Uterus (tissue), 4 donors: ENCODE data around the gene ZDHHC14. TPM values are rescaled to one million over a fixed set of nuclear protein-coding genes. Genes with fewer than 3 reads are reported as not detected.

Experiments
- DNase-seq, 2 donors: peaks; one replicate each; pipeline ENCODE4 v3.0.0-alpha.2; 2019 to 2020
- H3K27ac ChIP-seq, 2 donors: fragments of 200-600 bp; sonication (generic); 1 replicate in 1 of 2; 2 replicates in 1 of 2; pipeline ENCODE4 v1.5.1; 2016 to 2018
- H3K27me3 ChIP-seq, 2 donors: fragments of 200-600 bp; sonication (generic); one replicate each; pipeline ENCODE4 v1.5.1; 2018 to 2019; ENCODE audit warnings: control low read depth in 1 of 2
- H3K36me3 ChIP-seq, 2 donors: fragments of 200-600 bp; sonication (generic); one replicate each; pipeline ENCODE4 v1.5.1; 2019; ENCODE audit warnings: control low read depth in 1 of 2
- H3K4me1 ChIP-seq, 2 donors: fragments of 200-600 bp; sonication (generic); one replicate each; pipeline ENCODE4 v1.5.1; 2018 to 2019; ENCODE audit warnings: control low read depth in 1 of 2
- H3K4me3 ChIP-seq, 2 donors: fragments of 200-600 bp; sonication (generic); 1 replicate in 1 of 2; 2 replicates in 1 of 2; pipeline ENCODE4 v1.5.1; 2018 to 2019; ENCODE audit warnings: mild to moderate bottlenecking in 1 of 2
- H3K9me3 ChIP-seq, 2 donors: fragments of 200-600 bp; sonication (generic); one replicate each; pipeline ENCODE4 v1.5.1; 2019; ENCODE audit warnings: control low read depth in 1 of 2
- POLR2A ChIP-seq, 2 donors: fragments of 450-650 bp; IDR thresholded peaks; one replicate each; pipeline ENCODE4 v1.6.1; 2016; ENCODE audit warnings: antibody characterized with exemption in 2 of 2, mild to moderate bottlenecking in 1 of 2, moderate library complexity in 1 of 2
- intact Hi-C: fragments of 100-400 bp; cut with DNase I; formaldehyde crosslinking; loops from one replicate; pipeline ENCODE4 v1.15.1; 2023; ENCODE audit warnings: low total_unique reads
- total RNA-seq, 4 donors: library from RNA; depleted of rRNA in 3 of 4; stranded (reverse); fragments of >200 nt in 3 of 4; gene quantifications; one replicate each; pipeline versions ENCODE4 v1.1.0 to v1.2.4, GENCODE V29; 2014 to 2023
- TF ChIP-seq, protein P1 (sequence below), 4 experiments: fragments of 200-600 bp in 2 of 4; fragments of 450-650 bp in 2 of 4; sonication (generic) in 2 of 4; IDR thresholded peaks; one replicate each; pipeline ENCODE4 v1.5.1; 2016 to 2019; ENCODE audit warnings: antibody characterized with exemption in 4 of 4, mild to moderate bottlenecking in 2 of 4, moderate library complexity in 1 of 4
- donor health status: DM: yes; HTN: yes; CAD: no.

The ZDHHC14 gene
- total RNA-seq, 4 donors from 2014 or later, result 5.6 to 28.3 (median 12.9) TPM

DNA sequence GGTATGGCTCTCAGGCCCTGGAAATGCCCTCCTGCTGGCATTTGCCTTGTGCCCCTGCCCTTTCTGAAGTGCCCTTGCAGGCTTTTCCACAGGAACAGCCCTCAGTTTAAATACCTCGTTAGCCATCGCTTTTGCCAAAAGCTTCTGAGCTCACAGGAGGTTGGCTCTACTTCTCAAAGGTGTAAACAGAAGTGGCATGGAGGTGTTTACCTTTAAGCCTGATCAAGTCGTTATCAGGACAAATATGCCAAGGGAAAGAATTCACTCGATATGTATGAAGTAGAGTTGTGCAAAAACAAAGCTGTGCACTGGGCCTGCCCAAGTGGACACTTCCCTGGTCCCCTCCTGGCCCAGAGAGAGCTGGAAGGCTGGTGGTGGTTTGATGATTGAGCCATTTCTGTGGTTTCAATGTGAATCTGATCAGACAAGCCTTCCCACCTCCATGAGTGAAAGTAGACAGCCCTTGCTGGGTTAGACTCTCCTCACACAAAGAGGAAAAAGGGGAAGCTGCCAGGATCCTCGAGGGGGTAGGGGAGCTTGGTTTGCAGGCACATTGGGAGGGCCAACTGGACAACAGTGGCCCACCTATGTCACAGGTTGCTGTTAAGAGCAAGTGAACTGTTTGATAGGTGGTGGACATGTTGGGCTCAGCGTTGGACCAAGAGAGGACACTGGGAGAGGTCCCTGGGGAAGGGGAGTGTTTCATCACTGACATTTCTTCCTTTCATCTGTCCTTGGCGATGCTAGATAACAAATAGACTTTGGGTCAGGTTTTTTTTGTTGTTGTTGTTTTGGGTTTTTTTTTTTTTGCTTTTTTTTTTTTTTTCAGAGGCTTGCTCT is 98.7 kb downstream of the ZDHHC14 start:
- Histone ChIP-seq H3K27me3 (no peaks in the 10 kb centered on the region), H3K36me3 (no peaks in the 10 kb centered on the region), H3K9me3 (no peaks in the 10 kb centered on the region), H3K4me3 (no peak overlapping the region), H3K4me1 (no peaks in the 10 kb centered on the region), H3K27ac (no peak overlapping the region)
- intact Hi-C loops, result no loop called here
- no peak for DNase-seq
- TF ChIP-seq, protein P1, sequence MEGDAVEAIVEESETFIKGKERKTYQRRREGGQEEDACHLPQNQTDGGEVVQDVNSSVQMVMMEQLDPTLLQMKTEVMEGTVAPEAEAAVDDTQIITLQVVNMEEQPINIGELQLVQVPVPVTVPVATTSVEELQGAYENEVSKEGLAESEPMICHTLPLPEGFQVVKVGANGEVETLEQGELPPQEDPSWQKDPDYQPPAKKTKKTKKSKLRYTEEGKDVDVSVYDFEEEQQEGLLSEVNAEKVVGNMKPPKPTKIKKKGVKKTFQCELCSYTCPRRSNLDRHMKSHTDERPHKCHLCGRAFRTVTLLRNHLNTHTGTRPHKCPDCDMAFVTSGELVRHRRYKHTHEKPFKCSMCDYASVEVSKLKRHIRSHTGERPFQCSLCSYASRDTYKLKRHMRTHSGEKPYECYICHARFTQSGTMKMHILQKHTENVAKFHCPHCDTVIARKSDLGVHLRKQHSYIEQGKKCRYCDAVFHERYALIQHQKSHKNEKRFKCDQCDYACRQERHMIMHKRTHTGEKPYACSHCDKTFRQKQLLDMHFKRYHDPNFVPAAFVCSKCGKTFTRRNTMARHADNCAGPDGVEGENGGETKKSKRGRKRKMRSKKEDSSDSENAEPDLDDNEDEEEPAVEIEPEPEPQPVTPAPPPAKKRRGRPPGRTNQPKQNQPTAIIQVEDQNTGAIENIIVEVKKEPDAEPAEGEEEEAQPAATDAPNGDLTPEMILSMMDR (IDR thresholded peaks at IDR 0.05), result no peak
- TF ChIP-seq POLR2A (IDR thresholded peaks at IDR 0.05), result no peak

DNA sequence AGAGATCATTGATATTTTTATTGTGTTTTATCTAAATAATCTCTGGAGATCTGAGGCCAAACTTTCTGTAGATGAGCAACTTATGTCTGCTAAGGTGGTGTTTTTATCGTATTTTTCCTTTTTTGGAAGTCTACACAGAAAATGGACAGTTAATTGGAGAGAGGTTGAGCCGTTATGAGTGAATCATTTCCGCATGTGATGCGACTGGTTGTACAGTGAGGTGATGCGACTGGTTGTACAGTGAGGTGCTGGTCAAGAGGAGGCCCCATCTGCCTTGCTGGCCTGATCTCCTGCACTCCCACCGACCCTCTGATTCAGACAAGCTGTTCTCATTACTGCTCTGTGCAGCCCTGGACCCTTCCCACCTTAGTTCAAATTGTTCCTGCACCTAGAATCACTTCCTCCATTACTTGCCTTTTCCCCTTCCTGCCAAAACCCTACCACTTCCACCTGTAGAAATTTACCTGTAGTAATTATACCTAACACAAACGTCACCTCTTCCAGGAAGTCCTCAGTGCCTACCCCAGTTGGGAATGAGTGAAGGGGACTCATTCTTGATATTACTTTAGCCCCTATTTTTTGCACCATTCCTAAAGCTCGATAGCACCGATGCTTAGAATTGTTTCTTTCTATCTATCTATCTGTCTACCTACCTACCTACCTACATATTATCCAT is 100.3 kb downstream of the ZDHHC14 start:
- no peak overlapping the region for H3K27ac ChIP-seq
- TF ChIP-seq, protein P1 (IDR thresholded peaks at IDR 0.05), result no peak
- TF ChIP-seq POLR2A (IDR thresholded peaks at IDR 0.05), result no peak
- H3K4me3 ChIP-seq, result no peak overlapping the region
- no peak for DNase-seq
- H3K36me3 ChIP-seq, result no peaks in the 10 kb centered on the region
- H3K27me3 ChIP-seq, result no peaks in the 10 kb centered on the region
- H3K9me3 ChIP-seq, result no peaks in the 10 kb centered on the region
- no peaks in the 10 kb centered on the region for H3K4me1 ChIP-seq
- intact Hi-C loops, result no loop called here

DNA sequence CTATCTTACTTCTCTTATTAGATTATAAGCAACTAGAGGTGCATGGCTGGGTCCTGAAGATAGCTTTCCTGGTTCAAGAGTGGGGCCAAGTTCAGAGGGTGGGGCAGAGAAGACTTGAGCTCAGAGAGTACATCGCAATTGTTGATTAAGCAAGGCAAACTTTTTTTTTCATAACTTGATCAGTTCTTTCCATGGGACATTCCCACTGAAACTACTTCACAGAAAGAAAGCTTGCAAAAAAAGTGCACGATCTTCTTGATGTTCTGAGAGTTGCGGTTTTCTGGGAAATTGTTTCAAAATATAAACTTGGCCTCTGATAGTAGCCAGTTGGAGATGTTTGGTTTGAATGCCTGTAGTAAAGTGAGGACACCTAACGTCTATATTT is 100.9 kb downstream of the ZDHHC14 start:
- H3K27me3 ChIP-seq, result no peaks in the 10 kb centered on the region
- H3K4me1 ChIP-seq, result no peaks in the 10 kb centered on the region
- DNase-seq, result no peak
- TF ChIP-seq, protein P1 (IDR thresholded peaks at IDR 0.05), result no peak
- no peaks in the 10 kb centered on the region for H3K9me3 ChIP-seq
- H3K4me3 ChIP-seq, result no peak overlapping the region
- intact Hi-C loops, result no loop called here
- H3K27ac ChIP-seq, result no peak overlapping the region
- H3K36me3 ChIP-seq, result no peaks in the 10 kb centered on the region

DNA sequence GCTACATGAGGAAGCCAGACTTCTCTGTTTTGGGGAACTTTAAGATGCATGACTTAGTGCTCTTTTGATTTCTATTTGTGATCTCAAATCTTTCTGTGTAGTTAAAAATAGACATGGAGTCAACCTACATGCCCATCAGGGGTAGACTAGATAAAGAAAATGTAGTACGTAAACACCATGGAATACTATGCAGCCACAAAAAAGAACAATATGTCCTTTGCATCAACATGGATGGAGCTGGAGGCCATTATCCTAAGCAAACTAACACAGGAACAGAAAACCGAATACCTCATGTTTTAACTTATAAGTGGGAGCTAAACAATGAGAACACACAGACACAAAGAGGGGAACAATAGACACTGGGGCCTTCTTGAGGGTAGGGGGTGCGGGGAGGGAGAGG is 102.8 kb downstream of the ZDHHC14 start:
- H3K36me3 ChIP-seq, result no peaks in the 10 kb centered on the region
- no peaks in the 10 kb centered on the region for H3K4me1 ChIP-seq
- no peak overlapping the region for H3K27ac ChIP-seq
- H3K27me3 ChIP-seq, result no peaks in the 10 kb centered on the region
- DNase-seq, result no peak
- intact Hi-C loops, result no loop called here
- H3K4me3 ChIP-seq, result no peak overlapping the region
- no peak for TF ChIP-seq POLR2A (IDR thresholded peaks at IDR 0.05)
- TF ChIP-seq, protein P1 (IDR thresholded peaks at IDR 0.05), result no peak
- H3K9me3 ChIP-seq, result no peaks in the 10 kb centered on the region

DNA sequence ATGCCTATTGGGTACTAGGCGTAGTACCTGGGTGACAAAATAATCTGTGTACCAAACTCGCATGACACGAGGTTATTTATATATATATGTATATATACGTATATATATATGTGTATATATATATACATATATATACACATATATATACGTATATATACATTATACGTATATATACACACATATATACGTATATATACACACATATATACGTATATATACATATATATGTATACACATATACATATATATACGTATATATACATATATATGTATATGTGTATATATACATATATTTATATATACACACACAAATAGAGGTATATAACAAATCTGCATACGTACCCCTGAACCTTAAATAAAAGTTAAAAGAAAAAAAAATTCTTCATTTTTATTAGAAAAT is 103.2 kb downstream of the ZDHHC14 start:
- H3K4me1 ChIP-seq, result no peaks in the 10 kb centered on the region
- TF ChIP-seq, protein P1 (IDR thresholded peaks at IDR 0.05), result no peak
- TF ChIP-seq POLR2A (IDR thresholded peaks at IDR 0.05), result no peak
- no peak for DNase-seq
- H3K27me3 ChIP-seq, result no peaks in the 10 kb centered on the region
- no peak overlapping the region for H3K27ac ChIP-seq
- intact Hi-C loops, result no loop called here
- H3K36me3 ChIP-seq, result no peaks in the 10 kb centered on the region
- no peak overlapping the region for H3K4me3 ChIP-seq
- no peaks in the 10 kb centered on the region for H3K9me3 ChIP-seq
